Bone marrow (tissue), 2 donors: Measurements from ENCODE around the gene HES3.

Experiments
- DNase-seq, 2 donors: peaks; one replicate each; lab custom pipeline; 2025; lab: John Stamatoyannopoulos, UW

HES3 gene

GRCh38 chr1:6246497-6247467 is 2.8 kb downstream of the HES3 start:
- DNase-seq, result peak; percentile 57 to 70

- no peak for DNase-seq
These were observed 3.7 kb downstream of the HES3 start for GRCh38 chr1:6247651-6248050.

GRCh38 chr1:6248161-6248776 is 4.3 kb downstream of the HES3 start:
- DNase-seq, result no peak

GRCh38 chr1:6248932-6249738 is 5.2 kb downstream of the HES3 start:
- no peak for DNase-seq

GRCh38 chr1:6249739-6250689 is 6.0 kb downstream of the HES3 start:
- no peak for DNase-seq

- DNase-seq, result no peak
These were observed 7.3 kb downstream of the HES3 start for GRCh38 chr1:6251233-6251632.

GRCh38 chr1:6251681-6252373 is 7.8 kb downstream of the HES3 start:
- no peak for DNase-seq

- DNase-seq, result no peak
These were observed 8.4 kb downstream of the HES3 start for GRCh38 chr1:6252374-6252710.

GRCh38 chr1:6253380-6253779 is 9.4 kb downstream of the HES3 start:
- no peak for DNase-seq

- no peak for DNase-seq
These were observed 10.7 kb downstream of the HES3 start for GRCh38 chr1:6254691-6255090.

- no peak for DNase-seq
These were observed 12.7 kb downstream of the HES3 start for GRCh38 chr1:6256645-6257044.

- no peak for DNase-seq
These were observed 13.6 kb downstream of the HES3 start for GRCh38 chr1:6257541-6258069.

GRCh38 chr1:6258675-6259074 is 14.7 kb downstream of the HES3 start:
- DNase-seq, result no peak

- peak; percentile 6 to 62 for DNase-seq
These were observed 15.7 kb downstream of the HES3 start for GRCh38 chr1:6259491-6260362.

- DNase-seq, result no peak
These were observed 16.5 kb downstream of the HES3 start for GRCh38 chr1:6260433-6260934.

GRCh38 chr1:6260961-6261614 is 17.1 kb downstream of the HES3 start, which contains the start of gene GPR153:
Gene GPR153, minus strand, starts transcription at chr1:6261098. Its CDS starts 6,193 bp downstream, at chr1:6254905.
- peak in 1 of 2 donors; percentile 34 for DNase-seq

GRCh38 chr1:6261615-6261995 is 17.6 kb downstream of the HES3 start:
- DNase-seq, result no peak

- DNase-seq, result no peak
These were observed 18.8 kb downstream of the HES3 start for GRCh38 chr1:6262555-6263420.
